Measurements from ENCODE around the gene ZFPM1.

- TF ChIP-seq CTCF (conservative IDR thresholded peaks at IDR 0.05 in 1 of 2, IDR thresholded peaks at IDR 0.05 in 1 of 2; ENCODE audit: extremely low read depth in 1 of 2, insufficient read depth in 1 of 2, low read depth in 1 of 2, low read length in 2 of 2) (no peak), EZH2 (IDR thresholded peaks at IDR 0.05; ENCODE audit: borderline replicate concordance, low read length) (no peak)
Measured at GRCh38 chr16:88552166-88552565, 99.1 kb downstream of the ZFPM1 start.
